Thoracic aorta (tissue), 2 donors: ENCODE results near the gene PTPRG. TPM values are rescaled to one million over a fixed set of nuclear protein-coding genes. Genes with fewer than 3 reads are reported as not detected.

Experiments
- ATAC-seq: fragments of 150-250 bp; one replicate; pipeline ENCODE4 v1.8.0; 2017; ENCODE audit warnings: low read depth; ENCODE audit not compliant: insufficient number of reproducible peaks, low FRiP score
- DNase-seq: peaks from one replicate; pipeline ENCODE4 v3.0.0-alpha.2; 2020; ENCODE audit warnings: low spot score
- H3K27ac ChIP-seq, 2 donors: fragments of 200-600 bp; sonication (generic); 1 replicate in 1 of 2; 2 replicates in 1 of 2; pipeline ENCODE4 v1.5.1; 2016; ENCODE audit warnings: mild to moderate bottlenecking in 2 of 2, moderate library complexity in 2 of 2
- H3K27me3 ChIP-seq: fragments of 200-600 bp; sonication (generic); replicated peaks from 2 replicates; pipeline ENCODE4 v1.6.0; 2016; ENCODE audit warnings: mild to moderate bottlenecking; ENCODE audit not compliant: insufficient read depth
- H3K36me3 ChIP-seq: fragments of 200-600 bp; sonication (generic); one replicate; pipeline ENCODE4 v1.5.1; 2016
- H3K4me1 ChIP-seq, 2 donors: fragments of 200-600 bp; sonication (generic); 1 replicate in 1 of 2; 2 replicates in 1 of 2; pipeline versions ENCODE4 v1.5.1 to v1.6.0; 2016; ENCODE audit warnings: low read depth in 2 of 2, mild to moderate bottlenecking in 1 of 2; ENCODE audit not compliant: control insufficient read depth in 1 of 2
- H3K4me3 ChIP-seq: fragments of 200-600 bp; sonication (generic); 2 replicates; pipeline ENCODE4 v1.5.1; 2016; ENCODE audit warnings: mild to moderate bottlenecking
- H3K9me3 ChIP-seq: fragments of 200-600 bp; sonication (generic); 2 replicates; pipeline ENCODE4 v1.5.1; 2016
- total RNA-seq, 2 donors: library from RNA; depleted of rRNA; stranded (reverse); fragments of >200 nt; gene quantifications; one replicate each; pipeline versions ENCODE4 v1.1.0 to v1.2.3, GENCODE V29; 2016
- TF ChIP-seq, protein P1 (sequence below): fragments of 200-600 bp; sonication (generic); IDR thresholded peaks from one replicate; pipeline ENCODE4 v1.5.1; 2019; ENCODE audit warnings: antibody characterized with exemption

Gene PTPRG
- total RNA-seq, 2 donors from 2014 or later: 154 to 208 TPM

DNA sequence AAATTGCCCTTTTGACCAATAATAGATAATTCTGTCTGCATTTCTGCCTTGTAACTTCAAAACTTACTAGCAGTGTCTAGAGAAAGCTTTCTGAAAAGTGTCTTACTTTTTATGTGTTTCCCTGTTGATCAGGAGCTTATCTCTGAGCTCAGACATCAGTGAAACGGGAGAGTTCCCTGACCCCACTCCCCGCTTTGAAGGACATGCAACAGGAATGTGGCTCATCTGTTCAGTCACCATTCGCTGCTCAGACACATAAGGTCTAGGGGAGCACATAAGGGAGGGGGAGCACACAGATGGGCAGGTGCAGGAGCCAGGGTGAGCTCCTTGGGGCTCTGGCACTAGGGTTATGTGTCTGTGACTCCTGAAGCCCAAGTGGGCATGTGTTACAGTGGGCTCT, 607.0 kb downstream of the PTPRG start:
- Histone ChIP-seq H3K36me3 (no peaks in the 10 kb centered on the region), H3K27ac (no peak overlapping the region), H3K27me3 (no peaks in the 10 kb centered on the region), H3K9me3 (no peaks in the 10 kb centered on the region), H3K4me1 (peaks cover 11 to 59% of the 10 kb centered on the region in 2 donors), H3K4me3 (no peak overlapping the region)
- ATAC-seq: no peak
- DNase-seq: no peak
- TF ChIP-seq, protein P1, sequence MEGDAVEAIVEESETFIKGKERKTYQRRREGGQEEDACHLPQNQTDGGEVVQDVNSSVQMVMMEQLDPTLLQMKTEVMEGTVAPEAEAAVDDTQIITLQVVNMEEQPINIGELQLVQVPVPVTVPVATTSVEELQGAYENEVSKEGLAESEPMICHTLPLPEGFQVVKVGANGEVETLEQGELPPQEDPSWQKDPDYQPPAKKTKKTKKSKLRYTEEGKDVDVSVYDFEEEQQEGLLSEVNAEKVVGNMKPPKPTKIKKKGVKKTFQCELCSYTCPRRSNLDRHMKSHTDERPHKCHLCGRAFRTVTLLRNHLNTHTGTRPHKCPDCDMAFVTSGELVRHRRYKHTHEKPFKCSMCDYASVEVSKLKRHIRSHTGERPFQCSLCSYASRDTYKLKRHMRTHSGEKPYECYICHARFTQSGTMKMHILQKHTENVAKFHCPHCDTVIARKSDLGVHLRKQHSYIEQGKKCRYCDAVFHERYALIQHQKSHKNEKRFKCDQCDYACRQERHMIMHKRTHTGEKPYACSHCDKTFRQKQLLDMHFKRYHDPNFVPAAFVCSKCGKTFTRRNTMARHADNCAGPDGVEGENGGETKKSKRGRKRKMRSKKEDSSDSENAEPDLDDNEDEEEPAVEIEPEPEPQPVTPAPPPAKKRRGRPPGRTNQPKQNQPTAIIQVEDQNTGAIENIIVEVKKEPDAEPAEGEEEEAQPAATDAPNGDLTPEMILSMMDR: no peak

DNA sequence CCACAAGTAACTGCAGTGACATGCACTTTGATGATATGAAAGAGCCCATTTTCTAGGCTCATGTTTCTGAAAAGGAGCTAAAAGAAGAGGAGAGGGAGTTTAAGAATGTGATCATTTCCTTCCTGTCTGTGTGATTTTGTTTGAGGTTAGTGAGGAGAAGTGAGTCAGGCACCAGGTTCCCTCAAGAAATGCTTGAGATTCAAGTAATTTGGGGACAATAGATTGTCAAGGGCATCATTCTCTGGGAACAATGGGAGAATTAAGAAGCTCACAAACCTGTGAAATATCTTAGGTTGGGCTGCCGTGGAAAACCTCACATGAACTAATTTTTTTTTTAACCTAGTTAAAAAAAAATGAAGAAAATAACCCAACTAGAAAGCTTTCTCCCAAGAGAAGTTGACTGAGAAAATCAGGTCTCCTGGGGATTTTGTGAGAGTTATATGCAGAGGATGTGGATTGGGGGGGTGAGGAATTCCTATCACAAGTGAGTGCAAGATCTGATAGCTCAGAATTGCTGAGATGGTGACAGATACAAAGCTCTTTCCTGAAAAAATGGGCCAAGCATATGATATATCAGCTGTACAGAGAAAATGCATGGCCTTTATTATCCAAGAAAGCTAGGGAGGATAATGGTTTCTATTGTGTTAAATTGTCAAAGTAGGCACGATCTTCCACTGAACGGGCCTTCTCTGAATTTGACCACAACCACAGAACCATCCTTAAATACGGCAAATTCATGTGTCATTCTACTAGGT, 608.7 kb downstream of the PTPRG start:
- DNase-seq: no peak
- H3K9me3 ChIP-seq: no peaks in the 10 kb centered on the region
- H3K36me3 ChIP-seq: no peaks in the 10 kb centered on the region
- TF ChIP-seq, protein P1: no peak
- H3K27ac ChIP-seq: no peak overlapping the region
- H3K27me3 ChIP-seq: no peaks in the 10 kb centered on the region
- H3K4me3 ChIP-seq: no peak overlapping the region
- ATAC-seq: no peak
- peaks cover 9 to 42% of the 10 kb centered on the region in 2 donors for H3K4me1 ChIP-seq

DNA sequence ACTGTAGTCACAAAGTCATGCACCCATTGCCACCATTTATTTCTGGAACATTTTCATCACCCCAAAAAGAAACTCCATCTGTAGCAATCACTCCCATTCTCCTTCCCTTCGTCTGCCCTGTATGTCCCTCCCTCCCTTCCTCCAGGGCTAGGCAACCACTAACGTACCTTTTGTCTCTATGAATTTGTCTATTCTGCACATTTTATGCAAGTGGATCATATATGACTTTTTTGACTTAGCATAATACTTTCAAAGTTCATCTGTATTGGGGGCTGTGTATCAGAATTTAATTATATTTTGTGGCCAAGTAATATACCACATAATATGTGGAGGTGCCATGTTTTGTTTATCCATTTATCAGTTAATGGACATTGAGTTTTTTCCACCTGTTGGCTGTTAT, 610.4 kb downstream of the PTPRG start:
- TF ChIP-seq, protein P1: no peak
- H3K4me1 ChIP-seq: peaks cover 0 to 27% of the 10 kb centered on the region in 2 donors
- no peaks in the 10 kb centered on the region for H3K36me3 ChIP-seq
- no peak for ATAC-seq
- H3K4me3 ChIP-seq: no peak overlapping the region
- H3K9me3 ChIP-seq: no peaks in the 10 kb centered on the region
- H3K27me3 ChIP-seq: no peaks in the 10 kb centered on the region
- no peak for DNase-seq
- H3K27ac ChIP-seq: no peak overlapping the region

DNA sequence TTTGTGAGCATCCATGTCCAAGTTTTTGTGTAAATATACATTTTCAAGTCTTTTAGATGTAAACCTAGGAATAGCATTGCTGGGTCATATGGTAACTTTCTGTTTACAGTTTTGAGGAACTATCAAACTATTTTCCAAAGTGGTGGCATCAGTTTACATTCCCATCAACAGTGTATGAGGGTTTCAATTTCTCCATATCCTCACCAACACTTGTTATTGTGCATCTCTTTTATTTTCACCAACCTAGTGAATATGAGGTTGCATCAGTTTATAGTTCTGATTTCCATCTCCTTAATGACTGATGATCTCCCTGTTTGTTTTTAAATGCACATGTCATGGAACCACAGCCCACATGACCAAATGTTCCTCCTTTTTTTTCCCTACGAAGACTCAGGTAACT, 610.8 kb downstream of the PTPRG start:
- ATAC-seq (no peak), DNase-seq (no peak)
- Histone ChIP-seq H3K27me3 (no peaks in the 10 kb centered on the region), H3K4me1 (peaks cover 0 to 23% of the 10 kb centered on the region in 2 donors), H3K27ac (no peak overlapping the region), H3K9me3 (no peaks in the 10 kb centered on the region), H3K36me3 (no peaks in the 10 kb centered on the region), H3K4me3 (no peak overlapping the region)
- TF ChIP-seq, protein P1: no peak

DNA sequence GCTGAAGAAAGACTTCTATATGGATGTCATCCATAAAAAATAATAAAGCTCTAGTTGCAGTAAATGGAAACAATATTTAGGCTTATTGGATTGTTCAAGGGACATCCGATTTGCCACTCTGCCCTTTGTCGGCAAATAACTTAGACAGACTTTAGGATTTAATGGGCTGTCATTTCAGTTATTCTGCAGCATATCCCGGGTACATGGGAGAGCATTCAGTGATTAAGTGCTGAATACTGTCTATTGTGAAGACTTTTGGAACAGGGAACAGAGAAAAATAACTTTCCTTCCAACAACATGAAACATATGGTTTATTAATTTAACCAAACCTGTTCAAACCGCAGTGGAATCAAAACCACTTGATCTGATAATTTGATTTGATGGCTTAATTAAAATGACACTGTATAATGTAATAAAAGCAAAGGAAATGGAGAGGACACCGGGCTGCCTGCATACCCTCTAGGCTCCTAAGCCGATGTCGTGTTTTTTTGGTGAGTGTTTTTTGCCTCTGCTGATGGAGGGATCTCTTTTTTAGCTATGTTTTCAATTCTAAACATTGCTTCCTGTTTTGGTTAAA, 612.7 kb downstream of the PTPRG start:
- Histone ChIP-seq H3K36me3 (no peaks in the 10 kb centered on the region), H3K27me3 (no peaks in the 10 kb centered on the region), H3K9me3 (no peaks in the 10 kb centered on the region), H3K4me3 (no peak overlapping the region), H3K27ac (no peak overlapping the region), H3K4me1 (peaks cover 0 to 11% of the 10 kb centered on the region in 2 donors)
- ATAC-seq: no peak
- no peak for DNase-seq
- TF ChIP-seq, protein P1: no peak
